Measurements from ENCODE around the gene PSMD2.

Gene PSMD2

DNA sequence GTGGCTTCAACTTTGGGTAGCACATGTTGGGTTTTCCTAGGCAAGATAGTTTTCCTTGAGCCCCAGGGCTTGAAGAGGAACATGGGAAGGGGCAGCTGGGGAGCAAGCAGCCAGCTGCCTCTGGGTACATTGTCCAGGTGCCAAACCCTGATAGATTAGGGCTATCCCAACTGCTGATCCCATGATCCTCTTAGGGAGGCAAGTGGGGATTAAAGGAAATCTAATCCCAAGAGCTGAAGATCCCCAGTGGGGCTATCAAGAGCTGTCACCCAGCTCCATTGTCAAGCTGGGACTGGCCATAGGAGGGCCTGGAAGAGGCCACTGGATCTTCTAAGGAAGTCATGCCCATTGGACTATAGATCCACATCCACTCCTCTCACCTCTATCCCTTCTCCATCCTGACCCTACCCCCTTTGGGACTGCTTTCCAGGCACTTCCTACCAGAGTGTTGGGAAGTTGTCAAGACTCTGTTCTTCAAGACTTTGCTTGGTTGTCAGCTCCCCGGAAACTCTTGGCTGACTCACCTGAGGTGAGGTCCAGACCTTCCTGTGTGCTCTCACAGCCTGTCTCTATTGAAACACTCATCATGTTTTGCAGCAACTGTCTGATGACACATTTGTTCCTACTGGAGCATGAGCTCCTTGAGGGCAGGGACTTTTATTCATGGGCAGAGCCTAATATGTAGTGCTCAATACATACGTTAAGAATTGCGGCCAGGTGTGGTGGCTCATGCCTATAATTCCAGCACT, 43.6 kb upstream of the PSMD2 start:
- H3K4me3 ChIP-seq (ENCODE audit: low read length), result no peak overlapping the region
- no peaks in the 10 kb centered on the region for H3K36me3 ChIP-seq (ENCODE audit: control insufficient read depth, low read length)
- no peak overlapping the region for H3K27ac ChIP-seq (ENCODE audit: low read depth, low read length)
- H3K4me1 ChIP-seq (ENCODE audit: control insufficient read depth, low read length), result peaks cover under 1% of the 10 kb centered on the region; the same call in 1 of the 2 replicates
- no peaks in the 10 kb centered on the region for H3K9me2 ChIP-seq (replicated peaks; ENCODE audit: control insufficient read depth, low read length)
- no peaks in the 10 kb centered on the region for H4K20me1 ChIP-seq (ENCODE audit: control insufficient read depth, insufficient read depth, low read depth, low read length)
- H3K9me3 ChIP-seq (ENCODE audit: control insufficient read depth, insufficient read depth, low read length), result no peaks in the 10 kb centered on the region
- TF ChIP-seq, protein P1, sequence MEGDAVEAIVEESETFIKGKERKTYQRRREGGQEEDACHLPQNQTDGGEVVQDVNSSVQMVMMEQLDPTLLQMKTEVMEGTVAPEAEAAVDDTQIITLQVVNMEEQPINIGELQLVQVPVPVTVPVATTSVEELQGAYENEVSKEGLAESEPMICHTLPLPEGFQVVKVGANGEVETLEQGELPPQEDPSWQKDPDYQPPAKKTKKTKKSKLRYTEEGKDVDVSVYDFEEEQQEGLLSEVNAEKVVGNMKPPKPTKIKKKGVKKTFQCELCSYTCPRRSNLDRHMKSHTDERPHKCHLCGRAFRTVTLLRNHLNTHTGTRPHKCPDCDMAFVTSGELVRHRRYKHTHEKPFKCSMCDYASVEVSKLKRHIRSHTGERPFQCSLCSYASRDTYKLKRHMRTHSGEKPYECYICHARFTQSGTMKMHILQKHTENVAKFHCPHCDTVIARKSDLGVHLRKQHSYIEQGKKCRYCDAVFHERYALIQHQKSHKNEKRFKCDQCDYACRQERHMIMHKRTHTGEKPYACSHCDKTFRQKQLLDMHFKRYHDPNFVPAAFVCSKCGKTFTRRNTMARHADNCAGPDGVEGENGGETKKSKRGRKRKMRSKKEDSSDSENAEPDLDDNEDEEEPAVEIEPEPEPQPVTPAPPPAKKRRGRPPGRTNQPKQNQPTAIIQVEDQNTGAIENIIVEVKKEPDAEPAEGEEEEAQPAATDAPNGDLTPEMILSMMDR (IDR thresholded peaks at IDR 0.05; ENCODE audit: low read depth, low read length, poor library complexity, severe bottlenecking), result no peak
- TF ChIP-seq EZH2phosphoT487 (IDR thresholded peaks at IDR 0.05; ENCODE audit: borderline replicate concordance, low read length), result no peak
- peaks cover 5% of the 10 kb centered on the region for H3K27me3 ChIP-seq (ENCODE audit: control insufficient read depth, low read length)
- no peak overlapping the region for H3K4me2 ChIP-seq (ENCODE audit: low read length)
- H3K79me2 ChIP-seq (ENCODE audit: control insufficient read depth, low read length), result peaks cover 19% of the 10 kb centered on the region
- no peaks in the 10 kb centered on the region; the same call in 1 of the 2 replicates for H3F3A ChIP-seq (ENCODE audit: control insufficient read depth, insufficient read depth)

DNA sequence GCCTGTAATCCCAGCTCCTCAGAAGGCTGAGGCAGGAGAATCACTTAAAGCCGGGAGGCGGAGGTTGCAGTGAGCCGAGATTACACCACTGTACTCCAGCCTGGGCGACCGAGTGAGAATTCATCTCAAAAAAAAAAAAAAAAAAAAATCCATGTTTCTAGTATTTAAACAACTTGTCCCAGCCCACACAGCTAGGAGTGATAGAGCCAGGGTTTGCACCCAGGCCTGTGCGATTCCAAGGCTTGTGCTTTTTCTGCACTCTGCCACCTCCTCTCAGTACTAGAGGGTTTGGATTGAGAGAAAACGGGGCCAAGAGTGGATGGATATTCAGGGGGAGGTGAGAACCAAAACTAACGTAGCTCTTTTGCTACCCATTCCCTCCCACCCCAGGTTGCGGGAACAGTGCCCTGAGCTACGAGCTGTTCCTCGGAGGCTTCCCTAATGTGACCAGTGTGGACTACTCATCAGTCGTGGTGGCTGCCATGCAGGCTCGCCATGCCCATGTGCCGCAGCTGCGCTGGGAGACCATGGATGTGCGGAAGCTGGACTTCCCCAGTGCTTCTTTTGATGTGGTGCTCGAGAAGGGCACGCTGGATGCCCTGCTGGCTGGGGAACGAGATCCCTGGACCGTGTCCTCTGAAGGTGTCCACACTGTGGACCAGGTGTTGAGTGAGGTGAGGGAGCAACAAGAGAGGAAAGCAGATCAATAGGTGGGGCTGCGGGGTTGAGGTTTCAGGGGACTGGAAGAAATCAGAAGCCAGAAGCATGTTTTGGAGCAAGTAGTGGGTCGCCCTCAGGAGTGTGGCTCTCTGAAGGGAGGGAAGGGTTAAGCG, 41.7 kb upstream of the PSMD2 start:
- no peaks in the 10 kb centered on the region for H3K36me3 ChIP-seq (ENCODE audit: control insufficient read depth, low read length)
- no peaks in the 10 kb centered on the region for H3K9me3 ChIP-seq (ENCODE audit: control insufficient read depth, insufficient read depth, low read length)
- H3K4me1 ChIP-seq (ENCODE audit: control insufficient read depth, low read length), result peaks cover 13% of the 10 kb centered on the region; the same call in 1 of the 2 replicates
- no peak overlapping the region for H3K4me2 ChIP-seq (ENCODE audit: low read length)
- H3K27me3 ChIP-seq (ENCODE audit: control insufficient read depth, low read length), result peaks cover 20% of the 10 kb centered on the region
- no peaks in the 10 kb centered on the region for H3K9me2 ChIP-seq (replicated peaks; ENCODE audit: control insufficient read depth, low read length)
- TF ChIP-seq EZH2phosphoT487 (IDR thresholded peaks at IDR 0.05; ENCODE audit: borderline replicate concordance, low read length), result no peak
- TF ChIP-seq, protein P1 (IDR thresholded peaks at IDR 0.05; ENCODE audit: low read depth, low read length, poor library complexity, severe bottlenecking), result no peak
- no peak overlapping the region for H3K4me3 ChIP-seq (ENCODE audit: low read length)
- no peak overlapping the region for H3K27ac ChIP-seq (ENCODE audit: low read depth, low read length)
- H3K79me2 ChIP-seq (ENCODE audit: control insufficient read depth, low read length), result peaks cover 8% of the 10 kb centered on the region
- no peaks in the 10 kb centered on the region; the same call in 1 of the 2 replicates for H3F3A ChIP-seq (ENCODE audit: control insufficient read depth, insufficient read depth)
- no peaks in the 10 kb centered on the region for H4K20me1 ChIP-seq (ENCODE audit: control insufficient read depth, insufficient read depth, low read depth, low read length)

DNA sequence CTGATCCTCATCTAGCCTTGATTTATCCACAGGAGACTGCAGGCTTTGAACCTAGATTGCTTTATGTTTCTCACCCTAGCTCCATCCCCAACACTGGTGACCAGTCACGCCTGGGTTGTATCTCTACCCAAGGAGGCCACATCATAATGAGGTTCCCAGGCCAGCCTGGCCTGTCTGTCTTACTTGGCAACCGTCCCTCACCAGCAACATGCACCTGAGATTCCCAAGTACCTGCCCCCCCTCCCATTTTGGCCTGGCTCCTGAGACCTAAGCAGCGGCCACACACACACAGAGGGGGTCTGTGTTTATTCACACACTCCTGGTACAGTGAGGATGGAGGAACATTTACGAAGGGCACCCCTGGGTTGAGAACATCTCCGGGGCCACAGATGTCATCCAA, 40.1 kb upstream of the PSMD2 start:
- H3K4me1 ChIP-seq (ENCODE audit: control insufficient read depth, low read length), result peaks cover 14% of the 10 kb centered on the region; the same call in 1 of the 2 replicates
- H3K4me3 ChIP-seq (ENCODE audit: low read length), result no peak overlapping the region
- peaks cover 28% of the 10 kb centered on the region for H3K27me3 ChIP-seq (ENCODE audit: control insufficient read depth, low read length)
- no peaks in the 10 kb centered on the region for H3K9me2 ChIP-seq (replicated peaks; ENCODE audit: control insufficient read depth, low read length)
- no peaks in the 10 kb centered on the region; the same call in 1 of the 2 replicates for H3F3A ChIP-seq (ENCODE audit: control insufficient read depth, insufficient read depth)
- H3K27ac ChIP-seq (ENCODE audit: low read depth, low read length), result no peak overlapping the region
- H3K4me2 ChIP-seq (ENCODE audit: low read length), result no peak overlapping the region
- no peaks in the 10 kb centered on the region for H3K9me3 ChIP-seq (ENCODE audit: control insufficient read depth, insufficient read depth, low read length)
- no peaks in the 10 kb centered on the region for H4K20me1 ChIP-seq (ENCODE audit: control insufficient read depth, insufficient read depth, low read depth, low read length)
- TF ChIP-seq EZH2phosphoT487 (IDR thresholded peaks at IDR 0.05; ENCODE audit: borderline replicate concordance, low read length), result no peak
- TF ChIP-seq, protein P1 (IDR thresholded peaks at IDR 0.05; ENCODE audit: low read depth, low read length, poor library complexity, severe bottlenecking), result no peak
- peaks cover 4% of the 10 kb centered on the region for H3K79me2 ChIP-seq (ENCODE audit: control insufficient read depth, low read length)
- H3K36me3 ChIP-seq (ENCODE audit: control insufficient read depth, low read length), result no peaks in the 10 kb centered on the region
